A549 (cell line): ENCODE data around the gene F2.

Experiments
- BHLHE40 ChIP-seq: IDR thresholded peaks from 2 replicates; pipeline ENCODE4 v1.6.1; 2012; ENCODE audit warnings: low read depth, low read length, inconsistent platforms
- E2F6 ChIP-seq: IDR thresholded peaks from 2 replicates; pipeline ENCODE4 v1.6.1; 2012; ENCODE audit warnings: low read depth, borderline replicate concordance
- EP300 ChIP-seq, 2 experiments: fragments of >200 bp; sonication (Bioruptor Twin); formaldehyde crosslinking; IDR thresholded peaks; 2 replicates in 1 of 2; 3 replicates in 1 of 2; pipeline ENCODE4 v1.6.1; 2016 to 2017
- MAFK ChIP-seq: fragments of 450-650 bp; IDR thresholded peaks from 2 replicates; pipeline ENCODE4 v1.6.1; 2014; ENCODE audit not compliant: partially characterized antibody
- POLR2A ChIP-seq: IDR thresholded peaks from 2 replicates; pipeline ENCODE4 v1.6.1; 2012; ENCODE audit warnings: mild to moderate bottlenecking, low read length
- ZC3H11A ChIP-seq: fragments of 450-650 bp; IDR thresholded peaks from 2 replicates; pipeline ENCODE4 v1.6.1; 2014; ENCODE audit warnings: antibody characterized with exemption, mild to moderate bottlenecking
- TF ChIP-seq, protein P1 (sequence below): fragments of 250-450 bp; sonication (Bioruptor Pico); IDR thresholded peaks from 2 replicates; pipeline ENCODE4 v1.5.0; 2021; ENCODE audit warnings: mild to moderate bottlenecking, moderate library complexity, borderline replicate concordance
- TF ChIP-seq, protein P2 (sequence below): fragments of >200 bp; sonication (Bioruptor Twin); formaldehyde crosslinking; IDR thresholded peaks from 3 replicates; pipeline ENCODE4 v1.5.1; 2016
- TF ChIP-seq, protein P3 (sequence below): fragments of 200-600 bp; sonication (generic); IDR thresholded peaks from 2 replicates; pipeline ENCODE4 v1.6.1; 2016; ENCODE audit warnings: antibody characterized with exemption, mild to moderate bottlenecking, moderate library complexity

GRCh38 chr11:46718155-46719019, 626 bp upstream of the F2 start:
- TF ChIP-seq, protein P1, sequence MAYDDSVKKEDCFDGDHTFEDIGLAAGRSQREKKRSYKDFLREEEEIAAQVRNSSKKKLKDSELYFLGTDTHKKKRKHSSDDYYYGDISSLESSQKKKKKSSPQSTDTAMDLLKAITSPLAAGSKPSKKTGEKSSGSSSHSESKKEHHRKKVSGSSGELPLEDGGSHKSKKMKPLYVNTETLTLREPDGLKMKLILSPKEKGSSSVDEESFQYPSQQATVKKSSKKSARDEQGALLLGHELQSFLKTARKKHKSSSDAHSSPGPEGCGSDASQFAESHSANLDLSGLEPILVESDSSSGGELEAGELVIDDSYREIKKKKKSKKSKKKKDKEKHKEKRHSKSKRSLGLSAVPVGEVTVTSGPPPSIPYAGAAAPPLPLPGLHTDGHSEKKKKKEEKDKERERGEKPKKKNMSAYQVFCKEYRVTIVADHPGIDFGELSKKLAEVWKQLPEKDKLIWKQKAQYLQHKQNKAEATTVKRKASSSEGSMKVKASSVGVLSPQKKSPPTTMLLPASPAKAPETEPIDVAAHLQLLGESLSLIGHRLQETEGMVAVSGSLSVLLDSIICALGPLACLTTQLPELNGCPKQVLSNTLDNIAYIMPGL (CRISPR knock-in tag), result no peak
- TF ChIP-seq, protein P2, sequence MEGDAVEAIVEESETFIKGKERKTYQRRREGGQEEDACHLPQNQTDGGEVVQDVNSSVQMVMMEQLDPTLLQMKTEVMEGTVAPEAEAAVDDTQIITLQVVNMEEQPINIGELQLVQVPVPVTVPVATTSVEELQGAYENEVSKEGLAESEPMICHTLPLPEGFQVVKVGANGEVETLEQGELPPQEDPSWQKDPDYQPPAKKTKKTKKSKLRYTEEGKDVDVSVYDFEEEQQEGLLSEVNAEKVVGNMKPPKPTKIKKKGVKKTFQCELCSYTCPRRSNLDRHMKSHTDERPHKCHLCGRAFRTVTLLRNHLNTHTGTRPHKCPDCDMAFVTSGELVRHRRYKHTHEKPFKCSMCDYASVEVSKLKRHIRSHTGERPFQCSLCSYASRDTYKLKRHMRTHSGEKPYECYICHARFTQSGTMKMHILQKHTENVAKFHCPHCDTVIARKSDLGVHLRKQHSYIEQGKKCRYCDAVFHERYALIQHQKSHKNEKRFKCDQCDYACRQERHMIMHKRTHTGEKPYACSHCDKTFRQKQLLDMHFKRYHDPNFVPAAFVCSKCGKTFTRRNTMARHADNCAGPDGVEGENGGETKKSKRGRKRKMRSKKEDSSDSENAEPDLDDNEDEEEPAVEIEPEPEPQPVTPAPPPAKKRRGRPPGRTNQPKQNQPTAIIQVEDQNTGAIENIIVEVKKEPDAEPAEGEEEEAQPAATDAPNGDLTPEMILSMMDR, result no peak
- TF ChIP-seq ZC3H11A (no peak), POLR2A (no peak), BHLHE40 (no peak), MAFK (no peak), EP300 (IDR thresholded peaks at IDR 0.05) (no peak), E2F6 (0 out of 2 replicates have a peak, but pooled peaks have one; percentile 49)
- TF ChIP-seq, protein P3, sequence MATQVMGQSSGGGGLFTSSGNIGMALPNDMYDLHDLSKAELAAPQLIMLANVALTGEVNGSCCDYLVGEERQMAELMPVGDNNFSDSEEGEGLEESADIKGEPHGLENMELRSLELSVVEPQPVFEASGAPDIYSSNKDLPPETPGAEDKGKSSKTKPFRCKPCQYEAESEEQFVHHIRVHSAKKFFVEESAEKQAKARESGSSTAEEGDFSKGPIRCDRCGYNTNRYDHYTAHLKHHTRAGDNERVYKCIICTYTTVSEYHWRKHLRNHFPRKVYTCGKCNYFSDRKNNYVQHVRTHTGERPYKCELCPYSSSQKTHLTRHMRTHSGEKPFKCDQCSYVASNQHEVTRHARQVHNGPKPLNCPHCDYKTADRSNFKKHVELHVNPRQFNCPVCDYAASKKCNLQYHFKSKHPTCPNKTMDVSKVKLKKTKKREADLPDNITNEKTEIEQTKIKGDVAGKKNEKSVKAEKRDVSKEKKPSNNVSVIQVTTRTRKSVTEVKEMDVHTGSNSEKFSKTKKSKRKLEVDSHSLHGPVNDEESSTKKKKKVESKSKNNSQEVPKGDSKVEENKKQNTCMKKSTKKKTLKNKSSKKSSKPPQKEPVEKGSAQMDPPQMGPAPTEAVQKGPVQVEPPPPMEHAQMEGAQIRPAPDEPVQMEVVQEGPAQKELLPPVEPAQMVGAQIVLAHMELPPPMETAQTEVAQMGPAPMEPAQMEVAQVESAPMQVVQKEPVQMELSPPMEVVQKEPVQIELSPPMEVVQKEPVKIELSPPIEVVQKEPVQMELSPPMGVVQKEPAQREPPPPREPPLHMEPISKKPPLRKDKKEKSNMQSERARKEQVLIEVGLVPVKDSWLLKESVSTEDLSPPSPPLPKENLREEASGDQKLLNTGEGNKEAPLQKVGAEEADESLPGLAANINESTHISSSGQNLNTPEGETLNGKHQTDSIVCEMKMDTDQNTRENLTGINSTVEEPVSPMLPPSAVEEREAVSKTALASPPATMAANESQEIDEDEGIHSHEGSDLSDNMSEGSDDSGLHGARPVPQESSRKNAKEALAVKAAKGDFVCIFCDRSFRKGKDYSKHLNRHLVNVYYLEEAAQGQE, result no peak
